ENCODE measurements around the gene DNAJC24. TPM values are rescaled to one million over a fixed set of nuclear protein-coding genes. Genes with fewer than 3 reads are reported as not detected.

The DNAJC24 gene
- total RNA-seq, 3 donors from 2014 or later, result 8.8 to 14.8 (median 11.2) TPM

GRCh38 chr11:31474083-31474482 lies 104.4 kb downstream of the DNAJC24 start:
- no peaks in the 10 kb centered on the region for H3K9me3 ChIP-seq
- H3K4me1 ChIP-seq (ENCODE audit: low read depth), result no peaks in the 10 kb centered on the region
- intact Hi-C loops (cut with DNase I, micrococcal nuclease), result no loop called here
- no peak overlapping the region for H3K4me3 ChIP-seq
- no peak for ATAC-seq
- DNase-seq, result no peak
- TF ChIP-seq, protein P1, sequence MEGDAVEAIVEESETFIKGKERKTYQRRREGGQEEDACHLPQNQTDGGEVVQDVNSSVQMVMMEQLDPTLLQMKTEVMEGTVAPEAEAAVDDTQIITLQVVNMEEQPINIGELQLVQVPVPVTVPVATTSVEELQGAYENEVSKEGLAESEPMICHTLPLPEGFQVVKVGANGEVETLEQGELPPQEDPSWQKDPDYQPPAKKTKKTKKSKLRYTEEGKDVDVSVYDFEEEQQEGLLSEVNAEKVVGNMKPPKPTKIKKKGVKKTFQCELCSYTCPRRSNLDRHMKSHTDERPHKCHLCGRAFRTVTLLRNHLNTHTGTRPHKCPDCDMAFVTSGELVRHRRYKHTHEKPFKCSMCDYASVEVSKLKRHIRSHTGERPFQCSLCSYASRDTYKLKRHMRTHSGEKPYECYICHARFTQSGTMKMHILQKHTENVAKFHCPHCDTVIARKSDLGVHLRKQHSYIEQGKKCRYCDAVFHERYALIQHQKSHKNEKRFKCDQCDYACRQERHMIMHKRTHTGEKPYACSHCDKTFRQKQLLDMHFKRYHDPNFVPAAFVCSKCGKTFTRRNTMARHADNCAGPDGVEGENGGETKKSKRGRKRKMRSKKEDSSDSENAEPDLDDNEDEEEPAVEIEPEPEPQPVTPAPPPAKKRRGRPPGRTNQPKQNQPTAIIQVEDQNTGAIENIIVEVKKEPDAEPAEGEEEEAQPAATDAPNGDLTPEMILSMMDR (IDR thresholded peaks at IDR 0.05), result no peak
- H3K36me3 ChIP-seq (ENCODE audit: low read depth), result no peaks in the 10 kb centered on the region

GRCh38 chr11:31477528-31478222 lies 108.0 kb downstream of the DNAJC24 start:
- TF ChIP-seq, protein P1 (IDR thresholded peaks at IDR 0.05), result no peak
- intact Hi-C loops (cut with DNase I, micrococcal nuclease), result no loop called here
- Histone ChIP-seq H3K4me3 (no peak overlapping the region), H3K9me3 (no peaks in the 10 kb centered on the region), H3K36me3 (ENCODE audit: low read depth) (no peaks in the 10 kb centered on the region), H3K4me1 (ENCODE audit: low read depth) (no peaks in the 10 kb centered on the region)
- ATAC-seq (no peak), DNase-seq (no peak)

- H3K4me3 ChIP-seq, result no peak overlapping the region
- DNase-seq, result no peak
- intact Hi-C loops (cut with DNase I, micrococcal nuclease), result no loop called here
- H3K36me3 ChIP-seq (ENCODE audit: low read depth), result no peaks in the 10 kb centered on the region
- H3K4me1 ChIP-seq (ENCODE audit: low read depth), result no peaks in the 10 kb centered on the region
- no peaks in the 10 kb centered on the region for H3K9me3 ChIP-seq
- no peak for ATAC-seq
- TF ChIP-seq, protein P1 (IDR thresholded peaks at IDR 0.05), result no peak
Measured at GRCh38 chr11:31478223-31478590, 108.5 kb downstream of the DNAJC24 start.

- no peak for ATAC-seq
- TF ChIP-seq, protein P1 (IDR thresholded peaks at IDR 0.05), result no peak
- intact Hi-C loops (cut with DNase I, micrococcal nuclease), result no loop called here
- H3K4me1 ChIP-seq (ENCODE audit: low read depth), result no peaks in the 10 kb centered on the region
- no peaks in the 10 kb centered on the region for H3K9me3 ChIP-seq
- H3K36me3 ChIP-seq (ENCODE audit: low read depth), result no peaks in the 10 kb centered on the region
- no peak for DNase-seq
- no peak overlapping the region for H3K4me3 ChIP-seq
Measured at GRCh38 chr11:31479066-31479465, 109.4 kb downstream of the DNAJC24 start.

DNA sequence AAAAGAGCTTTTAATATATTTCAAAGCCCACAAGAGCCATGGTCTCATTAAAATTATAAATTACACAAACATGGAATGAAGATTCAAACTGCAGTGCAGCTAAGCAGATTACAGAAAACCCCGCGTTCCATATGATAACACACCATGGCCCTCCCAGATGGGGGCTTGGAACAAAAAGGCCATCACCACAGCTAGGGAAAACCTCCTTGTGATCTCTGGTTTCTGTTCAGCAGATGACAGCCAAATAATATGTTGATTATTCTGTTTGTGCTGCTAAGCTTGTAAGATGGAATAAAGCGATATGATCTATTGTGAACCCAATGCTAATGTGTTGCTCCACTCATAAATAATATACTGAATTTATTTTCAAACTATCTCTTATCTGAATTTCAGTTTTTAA lies 111.3 kb downstream of the DNAJC24 start:
- DNase-seq, result no peak

More for the DNA sequence above, 111.3 kb downstream of the DNAJC24 start:
- no peaks in the 10 kb centered on the region for H3K9me3 ChIP-seq
- no peak overlapping the region for H3K4me3 ChIP-seq
- ATAC-seq, result no peak
- no peaks in the 10 kb centered on the region for H3K36me3 ChIP-seq (ENCODE audit: low read depth)
- TF ChIP-seq, protein P1 (IDR thresholded peaks at IDR 0.05), result no peak
- intact Hi-C loops (cut with DNase I, micrococcal nuclease), result no loop called here
- H3K4me1 ChIP-seq (ENCODE audit: low read depth), result no peaks in the 10 kb centered on the region

Other genes with a start within 250 kb of the DNAJC24 start
- under 1 TPM in 1 of 3 donors, not detected in 2; 0.22 TPM for gene DCDC1, start 121 bp upstream of the DNAJC24 start, total RNA-seq
- gene IMMP1L, start 139.8 kb downstream of the DNAJC24 start, total RNA-seq, result 10 to 100 TPM; 15.0 to 18.9 (median 18.2) TPM
- gene ELP4, start 139.9 kb downstream of the DNAJC24 start, total RNA-seq, result 10 to 100 TPM; 13.2 to 21.4 (median 18.7) TPM

Data from mucosa of descending colon (tissue), 3 donors.